K562 (cell line): Measurements from ENCODE around the gene KMT2E. TPM values are rescaled to one million over a fixed set of nuclear protein-coding genes. Genes with fewer than 3 reads are reported as not detected.

Experiments
- ATAC-seq: fragments of 200-7000 bp; cut with Tn5 transposase; 3 replicates; pipeline ENCODE4 v1.9.1; 2020; ENCODE audit warnings: moderate library complexity
- BruUV-seq: library from RNA; stranded (reverse); fragments of 400-500 nt; replicated peaks from 2 replicates; lab custom pipeline; 2021; lab: Mats Ljungman, UMichigan
- CTCF ChIA-PET: fragments of 300-600 bp; formaldehyde crosslinking; extraction: SDS; loops from one replicate; lab custom pipeline; 2021; ENCODE audit warnings: low intra/inter-chr PET ratio; lab: Yijun Ruan, JAX
- POLR2A ChIA-PET: fragments of 300-600, 350-650 bp; sonication (Branson Sonifier 250); formaldehyde crosslinking; extraction: SDS; loops from one replicate; lab custom pipeline; 2021; ENCODE audit warnings: antibody characterized with exemption, inconsistent platforms; lab: Yijun Ruan, JAX
- DNase-seq, 4 experiments: peaks; one replicate each; pipeline versions ENCODE4 v3.0.0 to v3.0.0-alpha.2; 2011 to 2018; ENCODE audit warnings: low spot score in 3 of 4, mixed read lengths in 3 of 4; ENCODE audit errors: extremely low read depth in 1 of 4
- FAIRE-seq: peaks from 2 replicates; lab custom pipeline; 2011; peaks lifted over from hg19 to GRCh38; lab: Jason Lieb, UNC
- H2AFZ ChIP-seq: 2 replicates; pipeline ENCODE4 v1.6.0; 2011; ENCODE audit warnings: low read depth, low read length, control low read depth, inconsistent platforms
- H3K27ac ChIP-seq: fragments of 200-600 bp; 3 replicates; pipeline ENCODE4 v1.8.0; 2011; ENCODE audit warnings: low read depth, mild to moderate bottlenecking, control low read depth, inconsistent platforms, low read length, moderate library complexity, mixed read lengths; ENCODE audit errors: extremely low read depth
- H3K27me3 ChIP-seq, 2 experiments: fragments of 300-600 bp in 1 of 2; 2 replicates in 1 of 2; 3 replicates in 1 of 2; pipeline versions ENCODE4 v1.6.0 to v1.8.0; 2011; ENCODE audit warnings: inconsistent platforms in 2 of 2, low read length in 2 of 2, mild to moderate bottlenecking in 1 of 2, mixed read lengths in 1 of 2, moderate library complexity in 1 of 2; ENCODE audit not compliant: control insufficient read depth in 2 of 2, insufficient read depth in 2 of 2
- H3K36me3 ChIP-seq: fragments of 300-600 bp; 3 replicates; pipeline ENCODE4 v1.8.0; 2011; ENCODE audit warnings: mild to moderate bottlenecking, low read length, inconsistent platforms; ENCODE audit not compliant: control insufficient read depth, insufficient read depth
- H3K4me1 ChIP-seq, 2 experiments: fragments of 200-600 bp in 1 of 2; replicated peaks in 1 of 2; 2 replicates in 1 of 2; 3 replicates in 1 of 2; pipeline versions ENCODE4 v1.5.1 to v1.8.0; 2011; ENCODE audit warnings: inconsistent platforms in 2 of 2, low read length in 2 of 2, mild to moderate bottlenecking in 1 of 2, mixed read lengths in 1 of 2, moderate library complexity in 1 of 2; ENCODE audit not compliant: control insufficient read depth in 2 of 2, insufficient read depth in 2 of 2
- H3K4me2 ChIP-seq: 2 replicates; pipeline ENCODE4 v1.6.1; 2011; ENCODE audit warnings: low read length, control low read depth, inconsistent platforms, mixed read lengths; ENCODE audit not compliant: insufficient read depth
- H3K4me3 ChIP-seq: fragments of 200-600 bp; sonication (generic), shearing (Covaris generic); 2 replicates; pipeline ENCODE4 v1.5.1; 2016; ENCODE audit warnings: control low read depth, inconsistent platforms
- H3K79me2 ChIP-seq: fragments of 200-600 bp; 3 replicates; pipeline ENCODE4 v1.8.0; 2011; ENCODE audit warnings: low read length, inconsistent platforms; ENCODE audit not compliant: control insufficient read depth, insufficient read depth
- H3K9ac ChIP-seq, 2 experiments: 2 replicates each; pipeline versions ENCODE4 v1.6.0 to v1.6.1; 2011; ENCODE audit warnings: low read depth in 2 of 2, low read length in 2 of 2, control low read depth in 1 of 2, inconsistent platforms in 1 of 2, mild to moderate bottlenecking in 1 of 2, mixed read lengths in 1 of 2; ENCODE audit not compliant: insufficient read depth in 1 of 2
- H3K9me1 ChIP-seq: one replicate; pipeline ENCODE4 v1.6.0; 2011; ENCODE audit warnings: inconsistent platforms, mild to moderate bottlenecking, low read length, moderate library complexity; ENCODE audit not compliant: control insufficient read depth, insufficient read depth
- H3K9me3 ChIP-seq: replicated peaks from 2 replicates; pipeline ENCODE4 v1.5.1; 2011; ENCODE audit warnings: low read depth, low read length, inconsistent platforms; ENCODE audit not compliant: control insufficient read depth, insufficient read depth
- H4K20me1 ChIP-seq: replicated peaks from 2 replicates; pipeline ENCODE4 v1.6.1; 2011; ENCODE audit warnings: low read length, inconsistent platforms, mixed read lengths; ENCODE audit not compliant: control insufficient read depth, insufficient read depth
- ATF4 ChIP-seq: fragments of 450-650 bp; formaldehyde crosslinking; IDR thresholded peaks from 2 replicates; pipeline ENCODE4 v1.4.0; 2022; ENCODE audit warnings: mild to moderate bottlenecking, moderate library complexity
- CBX8 ChIP-seq: fragments of 200-600 bp; sonication (generic); IDR thresholded peaks from 2 replicates; pipeline ENCODE4 v1.6.1; 2012; ENCODE audit warnings: borderline replicate concordance, mixed run types, low read depth, mild to moderate bottlenecking, moderate library complexity, mixed read lengths, low read length, control low read depth, inconsistent platforms; ENCODE audit not compliant: poor library complexity, severe bottlenecking; ENCODE audit errors: extremely low read depth
- DEAF1 ChIP-seq: fragments of 450-650 bp; formaldehyde crosslinking; IDR thresholded peaks from 2 replicates; pipeline ENCODE4 v1.4.0; 2020; ENCODE audit warnings: mild to moderate bottlenecking, moderate library complexity
- E2F6 ChIP-seq, 2 experiments: IDR thresholded peaks; 2 replicates each; pipeline ENCODE4 v1.6.1; 2011; ENCODE audit warnings: borderline replicate concordance in 1 of 2, control low read depth in 1 of 2, low read depth in 1 of 2, low read length in 1 of 2, mild to moderate bottlenecking in 1 of 2, mixed read lengths in 1 of 2, moderate library complexity in 1 of 2; ENCODE audit not compliant: insufficient read depth in 1 of 2, insufficient read length in 1 of 2, poor library complexity in 1 of 2, severe bottlenecking in 1 of 2; ENCODE audit errors: extremely low read depth in 1 of 2
- FOXJ3 ChIP-seq: sonication (generic); formaldehyde crosslinking; IDR thresholded peaks from 2 replicates; pipeline ENCODE4 v1.4.0; 2020; ENCODE audit warnings: mild to moderate bottlenecking, missing genetic modification reagents
- FOXP1 ChIP-seq: sonication (generic); formaldehyde crosslinking; IDR thresholded peaks from 2 replicates; pipeline ENCODE4 v1.8.0; 2022; ENCODE audit warnings: mild to moderate bottlenecking, missing genetic modification reagents
- GABPA ChIP-seq: fragments of 200-800 bp; sonication (Bioruptor generic); conservative IDR thresholded peaks from 2 replicates; pipeline ENCODE4 v1.6.1; 2016; ENCODE audit warnings: low read depth, missing genetic modification characterization, missing compliant biosample characterization
- MIER1 ChIP-seq: fragments of 450-650 bp; IDR thresholded peaks from 2 replicates; pipeline ENCODE4 v1.6.1; 2016; ENCODE audit warnings: antibody characterized with exemption, mild to moderate bottlenecking, low read depth
- RBM34 ChIP-seq: fragments of 200-400 bp; formaldehyde crosslinking; IDR thresholded peaks from 2 replicates; pipeline ENCODE4 v1.6.1; 2018; ENCODE audit warnings: low read length, borderline replicate concordance; ENCODE audit not compliant: insufficient read depth
- SMAD3 ChIP-seq: fragments of 450-650 bp; formaldehyde crosslinking; conservative IDR thresholded peaks from 2 replicates; pipeline ENCODE4 v1.4.0; 2020; ENCODE audit warnings: mild to moderate bottlenecking
- TCF3 ChIP-seq: sonication (generic); formaldehyde crosslinking; IDR thresholded peaks from 2 replicates; pipeline ENCODE4 v1.4.0; 2020; ENCODE audit warnings: mild to moderate bottlenecking, missing genetic modification reagents
- ZEB2 ChIP-seq: fragments of 450-650 bp; IDR thresholded peaks from 2 replicates; pipeline ENCODE4 v1.6.1; 2016
- ZFP1 ChIP-seq: fragments of 450-650 bp; formaldehyde crosslinking; IDR thresholded peaks from 2 replicates; pipeline ENCODE4 v1.4.0; 2020; ENCODE audit warnings: mild to moderate bottlenecking, mixed read lengths
- ZKSCAN3 ChIP-seq: fragments of 250-450 bp; sonication (Bioruptor Pico); IDR thresholded peaks from 2 replicates; pipeline ENCODE4 v1.4.0; 2020
- ZNF217 ChIP-seq: sonication (generic); formaldehyde crosslinking; IDR thresholded peaks from 2 replicates; pipeline ENCODE4 v1.8.0; 2022; ENCODE audit warnings: mild to moderate bottlenecking, missing genetic modification reagents
- ZNF239 ChIP-seq: fragments of 250-450 bp; sonication (Bioruptor Pico); IDR thresholded peaks from 2 replicates; pipeline ENCODE4 v1.4.0; 2020; ENCODE audit warnings: mild to moderate bottlenecking
- ZNF444 ChIP-seq: fragments of 250-450 bp; sonication (Bioruptor Pico); IDR thresholded peaks from 2 replicates; pipeline ENCODE4 v1.4.0; 2020; ENCODE audit warnings: mild to moderate bottlenecking, moderate library complexity
- ZNF561 ChIP-seq: fragments of 450-650 bp; formaldehyde crosslinking; conservative IDR thresholded peaks from 2 replicates; pipeline ENCODE4 v1.4.0; 2020; ENCODE audit warnings: mild to moderate bottlenecking, moderate library complexity
- WGBS: fragments of 100-300 bp; shearing (Covaris generic); methylation state at CpG from one replicate; pipeline ENCODE4 v1.1.6; 2016; ENCODE audit warnings: low coverage, mixed read lengths; ENCODE audit not compliant: insufficient coverage; ENCODE audit errors: missing lambda C conversion rate; 5-methylcytosine and 5-hydroxymethylcytosine counted together
- in situ Hi-C: fragments of 300-500 bp; cut with MboI; formaldehyde crosslinking; loops from 4 replicates; pipeline ENCODE4 v1.15.0; 2018; ENCODE audit warnings: inconsistent platforms, mixed read lengths
- intact Hi-C: fragments of 100-400 bp; cut with micrococcal nuclease; formaldehyde crosslinking; loops from 2 replicates; pipeline ENCODE4 v1.14.2; 2022
- polyA plus RNA-seq, 8 experiments: library from polyadenylated mRNA; depleted of rRNA in 4 of 8; stranded (reverse) in 5 of 8; unstranded in 3 of 8; fragments of >200 nt; fragmentation: Nextera tagmentation in 2 of 8; fragmentation: Illumina TruSeq in 1 of 8; extraction: Ambion mirVana in 2 of 8; extraction: Trizol in 1 of 8; gene quantifications; 2 replicates each; pipeline versions ENCODE4 v1.2.1 to v1.2.3, GENCODE V29; 2011 to 2014; ENCODE audit warnings: inconsistent platforms in 1 of 8, missing spikeins in 1 of 8
- total RNA-seq, 7 experiments: library from RNA; depleted of rRNA in 6 of 7; stranded (reverse); fragments of >200 nt in 6 of 7; fragmentation: Illumina TruSeq in 2 of 7; extraction: Trizol in 2 of 7; gene quantifications; 2 replicates each; pipeline versions ENCODE4 v1.2.1 to v1.2.3, GENCODE V29; 2011 to 2021; ENCODE audit warnings: low replicate concordance in 1 of 7

Gene KMT2E
- total and polyA plus RNA-seq, 9 of the 15 experiments (the other 6 are each of a cell fraction or from before 2014, with no cell fraction given) = 8.9 to 55.3 (median 38.1) TPM

GRCh38 chr7:104984585-104985258, 29.3 kb upstream of the KMT2E start:
- CTCF ChIA-PET = interaction anchor here (1.8 kb wide), 1 partner anchor 62 kb away, joined by 8 read pairs; no protein-coding TSS in a partner anchor
- Histone ChIP-seq H2AFZ (peak overlapping the region; percentile 96), H3K9me3 (no peaks in the 10 kb centered on the region), H3K4me3 (peak overlapping the region; percentile 58), H4K20me1 (0 out of 2 replicates have a peak, but pooled peaks cover 4% of the 10 kb centered on the region), H3K4me2 (peak overlapping the region; percentile 92), H3K36me3 (peaks cover 22% of the 10 kb centered on the region; the same call in 1 of the 3 replicates), H3K4me1 (peaks cover 14 to 19% of the 10 kb centered on the region in 2 experiments; a peak in 4 of 5 replicates), H3K9me1 (no peaks in the 10 kb centered on the region), H3K79me2 (peaks cover 60% of the 10 kb centered on the region), H3K27ac (peak overlapping the region; percentile 95), H3K27me3 (no peaks in the 10 kb centered on the region), H3K9ac (peak overlapping the region; percentile 93 to 96)
- no peak for DNase-seq
- WGBS = 12% methylated on average over 7 of the region's 7 CpGs
- BruUV-seq = no TSS peak
- intact Hi-C loops (loop anchor here (1.0 to 10.0 kb wide), 6 partner anchors 20 to 603 kb away; no protein-coding TSS in a partner anchor), in situ Hi-C loops (no loop called here)
- FAIRE-seq = no peak
- peak; percentile 1; the same call in 2 of the 3 replicates for ATAC-seq
- POLR2A ChIA-PET = interaction anchor here (0.8 to 6.2 kb wide), 10 partner anchors 8 to 65 kb away, joined by 3 to 73 read pairs (median 7); partner anchors contain the start of gene KMT2E
- TF ChIP-seq ZEB2 = no peak
- no peak for TF ChIP-seq SMAD3
- peak; percentile 45; the same call in 1 of the 2 replicates for TF ChIP-seq DEAF1 (CRISPR knock-in tag)
- TF ChIP-seq ZNF444 (CRISPR knock-in tag) = no peak
- TF ChIP-seq ZNF239 (CRISPR knock-in tag) = no peak
- TF ChIP-seq FOXP1 = no peak
- no peak for TF ChIP-seq ZNF561
- no peak for TF ChIP-seq FOXJ3 (CRISPR knock-in tag)
- no peak for TF ChIP-seq GABPA (tag)
- TF ChIP-seq ZNF217 (CRISPR knock-in tag) = no peak
- 0 out of 2 replicates have a peak, but pooled peaks have one; percentile 33 for TF ChIP-seq ZFP1 (CRISPR knock-in tag)
- TF ChIP-seq ATF4 (CRISPR knock-in tag) = no peak
- TF ChIP-seq MIER1 = no peak
- TF ChIP-seq ZKSCAN3 (CRISPR knock-in tag) = no peak
- no peak for TF ChIP-seq RBM34
- TF ChIP-seq CBX8 = no peak
- no peak for TF ChIP-seq TCF3
- no peak for TF ChIP-seq E2F6 (IDR thresholded peaks at IDR 0.05; ENCODE audit: borderline replicate concordance in 1 of 2, extremely low read depth in 1 of 2, insufficient read depth in 1 of 2, insufficient read length in 1 of 2, low read depth in 1 of 2, low read length in 1 of 2, poor library complexity in 1 of 2, severe bottlenecking in 1 of 2)
